ENCODE data around the gene ZNF425.
"Not testable (repeated sequence)": the region's sequence is repeated elsewhere in the genome, so short reads cannot be mapped to it uniquely, and the experiment has no call there.

The ZNF425 gene

GRCh38 chr7:149133028-149133710 is 7.0 kb upstream of the ZNF425 start:
- no peak for DNase-seq (ENCODE audit: low spot score)

GRCh38 chr7:149130572-149131198 is 4.6 kb upstream of the ZNF425 start:
- DNase-seq (ENCODE audit: low spot score): no peak

- peak; percentile 26 for DNase-seq (ENCODE audit: low spot score)
These were observed 640 bp upstream of the ZNF425 start for GRCh38 chr7:149126662-149127266.

- DNase-seq (ENCODE audit: low spot score): no peak
These were observed 798 bp downstream of the ZNF425 start for GRCh38 chr7:149125189-149125862.

- DNase-seq (ENCODE audit: low spot score): no peak
These were observed 16.2 kb downstream of the ZNF425 start for GRCh38 chr7:149109969-149110368.

GRCh38 chr7:149104749-149105148 is 21.4 kb downstream of the ZNF425 start:
- no peak for DNase-seq (ENCODE audit: low spot score)

- no peak for DNase-seq (ENCODE audit: low spot score)
These were observed 21.9 kb downstream of the ZNF425 start for GRCh38 chr7:149104214-149104613.

GRCh38 chr7:149103424-149103823 is 22.7 kb downstream of the ZNF425 start:
- DNase-seq (ENCODE audit: low spot score): no peak

GRCh38 chr7:149102666-149103065 is 23.5 kb downstream of the ZNF425 start:
- no peak for DNase-seq (ENCODE audit: low spot score)

GRCh38 chr7:149100821-149101220 is 25.3 kb downstream of the ZNF425 start:
- no peak for DNase-seq (ENCODE audit: low spot score)

GRCh38 chr7:149099058-149099457 is 27.1 kb downstream of the ZNF425 start:
- DNase-seq (ENCODE audit: low spot score): no peak

GRCh38 chr7:149097088-149097487 is 29.0 kb downstream of the ZNF425 start:
- DNase-seq (ENCODE audit: low spot score): no peak

GRCh38 chr7:149093228-149093627 is 32.9 kb downstream of the ZNF425 start:
- no peak for DNase-seq (ENCODE audit: low spot score)

GRCh38 chr7:149092244-149092643 is 33.9 kb downstream of the ZNF425 start:
- not testable (repeated sequence) for DNase-seq (ENCODE audit: low spot score)

GRCh38 chr7:149090397-149091195 is 35.5 kb downstream of the ZNF425 start, which contains the start of gene ZNF786:
TSS of gene ZNF786 (minus strand) at chr7:149090718. CDS start at chr7:149090640, 78 bp downstream.
- peak; percentile 89 for DNase-seq (ENCODE audit: low spot score)

- DNase-seq (ENCODE audit: low spot score): no peak
These were observed 38.7 kb downstream of the ZNF425 start for GRCh38 chr7:149087376-149087775.

GRCh38 chr7:149085866-149086265 is 40.3 kb downstream of the ZNF425 start:
- DNase-seq (ENCODE audit: low spot score): no peak

- DNase-seq (ENCODE audit: low spot score): no peak
These were observed 41.7 kb downstream of the ZNF425 start for GRCh38 chr7:149084407-149084806.

GRCh38 chr7:149081914-149082313 is 44.2 kb downstream of the ZNF425 start:
- DNase-seq (ENCODE audit: low spot score): no peak

- DNase-seq (ENCODE audit: low spot score): no peak
These were observed 48.5 kb downstream of the ZNF425 start for GRCh38 chr7:149077594-149077993.

- DNase-seq (ENCODE audit: low spot score): no peak
These were observed 50.8 kb downstream of the ZNF425 start for GRCh38 chr7:149075286-149075685.
